GM19023 (cell line): ENCODE results near the gene SLC20A1.
"Not testable (repeated sequence)": the region's sequence is repeated elsewhere in the genome, so short reads cannot be mapped to it uniquely, and the experiment has no call there.

Source experiments
- ATAC-seq: cut with Tn5 transposase; IDR thresholded peaks from one replicate; pipeline ENCODE4 v1.9.1; 2021; ENCODE audit warnings: mild to moderate bottlenecking, moderate library complexity; ENCODE audit not compliant: unreplicated experiment

SLC20A1 gene

GRCh38 chr2:112706947-112707346 is 61.2 kb downstream of the SLC20A1 start:
- not testable (repeated sequence) for ATAC-seq

GRCh38 chr2:112708968-112709367 is 63.2 kb downstream of the SLC20A1 start:
- ATAC-seq = no peak

- no peak for ATAC-seq
Measured at GRCh38 chr2:112709703-112710102, 64.0 kb downstream of the SLC20A1 start.

GRCh38 chr2:112710956-112711750 is 65.4 kb downstream of the SLC20A1 start:
- no peak for ATAC-seq

GRCh38 chr2:112712465-112712864 is 66.7 kb downstream of the SLC20A1 start:
- no peak for ATAC-seq

- ATAC-seq = no peak
Measured at GRCh38 chr2:112712903-112713584, 67.3 kb downstream of the SLC20A1 start.
